G401.6 (cell line): ENCODE measurements around the gene HEMGN.
"Not testable (repeated sequence)": the region's sequence is repeated elsewhere in the genome, so short reads cannot be mapped to it uniquely, and the experiment has no call there.

Source experiments
- FAIRE-seq: peaks from 2 replicates; lab custom pipeline; 2012; peaks lifted over from hg19 to GRCh38; lab: Jason Lieb, UNC

Gene HEMGN

DNA sequence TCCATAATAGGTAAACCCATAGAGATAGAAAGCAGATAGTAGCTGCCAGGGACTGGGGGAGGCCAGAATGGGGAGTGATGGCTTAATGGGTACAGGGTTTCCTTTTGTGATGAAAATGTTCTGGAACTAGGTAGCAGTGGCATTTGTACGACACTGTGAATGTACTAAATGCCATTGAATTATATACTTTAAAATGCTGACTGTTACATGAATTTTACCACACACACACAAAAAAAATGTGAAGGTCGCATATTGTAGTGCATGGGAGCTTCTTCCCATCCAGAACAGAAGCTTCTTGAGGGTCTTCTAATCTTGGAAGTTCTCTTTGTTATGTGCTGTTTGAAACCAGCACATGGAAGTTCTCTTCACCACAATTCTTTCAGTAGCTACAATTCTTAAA is 25.3 kb upstream of the HEMGN start:
- no peak for FAIRE-seq

DNA sequence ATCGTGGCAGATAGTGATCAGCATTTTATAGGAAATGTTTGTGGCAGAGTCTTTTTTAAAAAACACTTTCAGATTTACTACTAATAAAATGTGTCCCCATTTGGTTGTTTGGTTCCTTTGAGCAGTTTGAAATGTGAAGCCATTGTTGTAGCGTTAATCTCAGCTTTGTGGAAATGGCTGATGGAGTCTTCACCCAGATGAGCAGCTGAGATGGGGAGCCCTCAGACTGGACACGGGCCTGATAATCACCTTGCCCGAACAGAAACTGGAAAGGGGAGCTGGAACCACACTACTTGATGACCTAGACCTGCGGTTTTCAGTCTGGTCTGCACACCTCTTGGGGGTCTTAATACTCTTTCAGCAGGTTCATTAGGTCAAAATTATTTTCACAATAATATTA is 24.6 kb upstream of the HEMGN start:
- no peak for FAIRE-seq

DNA sequence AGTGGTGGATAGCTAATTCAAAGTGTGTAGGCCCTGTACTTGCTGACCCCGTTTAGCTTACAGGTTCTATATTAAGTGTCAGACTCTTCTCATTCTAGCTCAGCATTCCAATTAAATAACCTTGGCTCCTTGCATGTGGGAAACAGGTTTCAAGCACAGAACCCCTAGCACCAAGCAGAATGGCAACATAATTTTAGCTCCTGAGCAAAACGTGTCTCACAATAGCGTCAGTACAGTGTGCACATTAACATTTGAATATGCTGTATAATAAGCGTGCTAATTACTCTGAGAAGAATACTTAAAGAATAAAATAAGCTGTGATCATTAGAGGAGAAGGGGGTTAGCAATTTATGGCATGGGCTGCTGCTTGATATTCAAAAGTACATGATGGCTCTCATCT is 24.2 kb upstream of the HEMGN start:
- no peak for FAIRE-seq

DNA sequence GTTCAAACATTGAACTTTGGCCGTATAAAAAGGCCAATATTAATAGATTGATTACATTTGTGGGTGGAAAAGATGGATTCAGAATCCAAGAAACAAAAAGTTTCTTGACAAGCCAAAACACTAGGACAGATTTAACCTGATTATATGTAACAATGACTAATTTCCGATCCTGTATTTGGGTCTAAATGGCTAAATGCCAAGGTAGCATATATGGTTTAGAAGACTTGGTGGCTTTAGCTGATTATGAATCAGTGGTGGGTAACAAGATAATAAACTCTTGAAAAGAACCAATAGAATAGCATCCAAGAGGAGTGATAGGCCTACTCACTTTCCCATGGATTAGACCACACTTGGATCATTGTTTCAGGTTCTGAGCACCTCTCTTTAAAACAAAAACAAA is 23.4 kb upstream of the HEMGN start:
- no peak for FAIRE-seq

DNA sequence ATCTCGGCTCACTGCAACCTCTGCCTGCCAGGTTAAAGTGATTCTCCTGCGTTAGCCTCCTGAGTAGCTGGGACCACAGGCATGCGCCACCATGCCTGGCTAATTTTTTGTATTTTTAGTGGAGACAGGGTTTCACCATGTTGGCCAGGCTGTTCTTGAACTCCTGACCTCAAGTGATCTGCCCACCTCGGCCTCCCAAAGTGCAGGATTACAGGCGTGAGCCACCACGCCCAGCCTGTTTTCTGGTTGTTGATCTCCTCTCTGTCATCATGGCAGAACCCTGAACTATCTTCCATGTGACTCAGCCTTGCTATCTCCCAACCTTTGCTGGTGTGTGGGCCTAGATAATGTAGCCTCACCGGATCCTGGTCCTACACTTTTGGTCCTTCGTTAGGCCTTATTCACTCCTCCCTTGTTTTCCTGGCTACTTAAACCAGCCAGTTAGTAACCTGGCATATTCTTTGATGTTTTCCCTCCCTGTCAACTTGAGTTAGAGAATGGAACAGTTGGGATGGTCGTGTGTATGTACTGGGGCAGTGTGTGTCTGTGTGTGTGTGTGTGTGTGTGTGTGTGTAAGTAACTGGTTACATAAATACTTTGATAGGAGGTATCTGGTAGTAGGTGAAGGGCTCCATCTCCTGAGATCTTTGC is 22.8 kb upstream of the HEMGN start:
- not testable (repeated sequence) for FAIRE-seq

DNA sequence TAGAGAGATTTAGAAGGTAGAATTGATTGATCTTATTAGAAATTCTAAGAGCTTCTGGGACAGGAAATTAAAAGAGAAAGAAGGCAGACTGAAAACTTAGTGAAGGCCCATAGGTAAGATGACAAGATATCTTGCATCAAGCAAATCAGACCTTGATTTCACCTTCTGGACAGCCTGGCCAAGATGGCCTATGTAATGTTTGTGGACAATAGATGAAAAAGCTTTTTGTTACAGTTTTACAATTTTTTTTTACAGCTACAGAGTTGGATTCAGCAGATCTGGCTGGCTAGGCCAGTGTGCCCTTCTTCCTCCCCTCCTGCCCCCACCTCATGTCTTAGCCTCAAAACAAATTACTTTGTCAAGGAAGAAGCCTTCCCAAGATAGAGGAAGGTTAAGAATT is 21.6 kb upstream of the HEMGN start:
- no peak for FAIRE-seq

DNA sequence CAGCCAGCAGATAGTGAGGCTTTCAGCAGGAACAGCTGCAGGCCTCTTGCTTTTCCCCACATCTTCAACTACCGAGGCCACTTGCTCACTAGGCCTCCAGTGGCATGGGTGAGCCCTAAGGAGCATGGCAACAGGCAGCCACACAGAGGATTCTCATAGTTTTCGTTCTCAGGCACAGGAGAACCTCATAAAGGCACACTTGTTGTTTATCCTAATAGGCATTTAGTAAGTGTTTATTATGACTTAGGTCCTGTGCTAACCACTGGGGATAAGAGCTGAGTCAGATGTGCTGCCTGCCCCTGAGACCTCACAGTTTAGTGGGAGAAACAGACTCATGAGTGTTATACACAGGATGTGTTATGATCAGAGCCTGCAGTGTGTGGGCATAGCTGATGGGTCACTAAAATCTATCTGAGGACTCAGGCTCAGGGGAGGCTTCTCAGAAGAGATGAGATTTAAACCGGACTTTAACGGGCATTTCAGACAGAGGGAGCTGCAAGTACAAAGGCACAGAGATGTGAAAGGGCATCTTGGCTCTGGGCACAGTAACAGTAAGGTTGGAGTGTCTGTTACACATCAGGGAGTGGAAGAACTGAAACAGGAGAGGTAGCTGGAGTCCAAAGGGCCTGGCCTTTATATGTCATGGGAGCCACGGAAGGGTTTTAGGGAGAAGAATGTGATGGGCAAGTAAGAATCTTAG is 21.0 kb upstream of the HEMGN start:
- no peak for FAIRE-seq

DNA sequence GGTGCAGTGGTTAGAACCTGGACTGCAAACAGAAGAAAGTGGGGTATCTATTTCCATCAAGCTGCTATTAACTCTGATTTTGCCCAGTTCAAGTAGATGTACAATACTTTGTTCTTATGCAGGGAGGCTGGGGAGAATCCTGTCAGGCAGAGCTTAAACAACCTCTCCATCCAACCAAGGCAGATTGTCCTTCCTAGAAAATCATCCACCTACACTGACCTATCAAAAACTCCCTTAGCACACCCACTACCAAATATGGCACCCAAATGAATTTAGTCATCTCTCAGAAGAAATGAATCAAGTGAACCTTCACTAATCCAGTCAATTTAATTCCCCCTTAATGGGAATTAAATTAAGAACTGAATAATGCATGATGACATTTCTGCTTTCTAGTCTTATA is 18.4 kb upstream of the HEMGN start:
- no peak for FAIRE-seq

DNA sequence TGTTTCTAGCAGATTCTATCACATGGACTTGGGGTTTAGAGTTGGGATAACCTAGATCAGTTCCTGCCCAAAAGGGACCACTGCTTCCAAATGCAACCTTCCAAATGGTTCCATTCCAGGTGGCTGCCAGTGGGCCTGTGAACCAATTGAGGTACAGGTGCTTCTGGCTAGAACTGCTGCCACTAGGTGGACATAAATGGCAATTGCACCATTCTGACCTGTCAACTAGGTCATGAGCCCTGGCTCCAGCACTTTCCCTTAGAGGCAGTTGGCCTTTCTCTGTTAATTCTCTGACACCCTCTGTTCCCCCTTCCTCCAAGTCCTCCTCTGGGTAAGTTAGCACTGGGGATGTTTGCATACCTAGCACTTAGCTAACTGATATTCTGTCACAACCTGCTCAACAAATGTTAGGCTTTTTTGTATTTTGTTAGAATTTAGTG is 16.6 kb upstream of the HEMGN start:
- peak; percentile 39 for FAIRE-seq

DNA sequence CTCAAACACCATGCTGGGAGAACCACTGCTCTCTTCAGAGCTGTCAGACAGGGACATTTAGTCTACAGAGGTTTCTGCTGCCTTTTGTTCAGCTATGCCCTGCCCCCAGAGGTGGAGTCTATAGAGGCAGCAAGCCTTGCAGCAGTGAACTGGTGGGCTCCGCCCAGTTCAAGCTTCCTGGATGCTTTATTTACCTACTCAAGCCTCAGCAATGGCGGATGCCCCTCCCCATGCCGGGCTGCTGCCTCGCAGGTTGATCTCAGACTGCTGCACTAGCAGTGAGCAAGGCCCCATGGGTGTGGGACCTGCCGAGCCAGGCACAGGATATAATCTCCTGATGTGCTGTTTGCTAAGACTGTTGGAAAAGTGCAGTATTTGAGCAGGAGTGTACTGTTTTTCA is 12.9 kb upstream of the HEMGN start:
- FAIRE-seq = not testable (repeated sequence)

DNA sequence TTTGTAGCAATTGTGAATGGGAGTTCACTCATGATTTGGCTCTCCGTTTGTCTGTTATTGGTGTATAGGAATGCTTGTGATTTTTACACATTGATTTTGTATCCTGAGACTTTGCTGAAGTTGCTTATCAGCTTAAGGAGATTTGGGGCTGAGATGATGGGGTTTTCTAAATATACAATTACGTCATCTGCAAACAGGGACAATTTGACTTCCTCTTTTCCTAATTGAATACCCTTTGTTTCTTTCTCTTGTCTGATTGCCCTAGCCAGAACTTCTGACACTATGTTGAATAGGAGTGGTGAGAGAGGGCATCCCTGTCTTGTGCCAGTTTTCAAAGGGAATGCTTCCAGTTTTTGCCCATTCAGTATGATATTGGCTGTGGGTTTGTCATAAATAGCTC is 9.1 kb upstream of the HEMGN start:
- FAIRE-seq = not testable (repeated sequence)

DNA sequence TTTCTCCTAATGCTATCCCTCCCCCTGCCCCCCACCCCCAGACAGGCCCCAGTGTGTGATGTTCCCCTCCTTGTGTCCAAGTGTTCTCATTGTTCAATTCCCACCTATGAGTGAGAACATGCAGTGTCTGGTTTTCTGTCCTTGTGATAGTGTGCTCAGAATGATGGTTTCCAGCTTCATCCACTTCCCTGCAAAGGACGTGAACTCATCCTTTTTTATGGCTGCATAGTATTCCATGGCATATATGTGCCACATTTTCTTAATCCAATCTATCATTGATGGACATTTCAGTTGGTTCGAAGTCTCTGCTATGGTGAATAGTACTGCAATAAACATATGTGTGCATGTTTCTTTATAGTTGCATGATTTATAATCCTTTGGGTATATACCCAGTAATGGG is 7.5 kb upstream of the HEMGN start:
- not testable (repeated sequence) for FAIRE-seq

DNA sequence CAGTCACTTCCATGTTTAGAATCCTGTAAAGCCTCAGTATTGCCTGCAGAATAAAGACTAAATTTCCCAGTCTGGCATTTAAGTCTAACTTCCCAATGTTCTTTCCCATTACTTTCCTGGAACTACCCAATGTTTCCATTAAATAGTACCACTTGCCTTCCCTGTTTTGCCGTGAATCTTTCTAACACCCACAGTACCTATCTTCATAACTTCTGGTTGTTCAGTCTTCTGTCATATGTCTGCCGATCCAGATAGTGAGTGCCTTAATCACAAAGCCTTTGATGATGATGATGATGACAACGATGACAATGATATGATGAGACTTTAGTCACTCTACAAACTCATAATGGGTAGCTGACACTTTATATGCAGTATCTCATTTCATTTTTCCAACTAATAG is 6.6 kb upstream of the HEMGN start:
- no peak for FAIRE-seq

DNA sequence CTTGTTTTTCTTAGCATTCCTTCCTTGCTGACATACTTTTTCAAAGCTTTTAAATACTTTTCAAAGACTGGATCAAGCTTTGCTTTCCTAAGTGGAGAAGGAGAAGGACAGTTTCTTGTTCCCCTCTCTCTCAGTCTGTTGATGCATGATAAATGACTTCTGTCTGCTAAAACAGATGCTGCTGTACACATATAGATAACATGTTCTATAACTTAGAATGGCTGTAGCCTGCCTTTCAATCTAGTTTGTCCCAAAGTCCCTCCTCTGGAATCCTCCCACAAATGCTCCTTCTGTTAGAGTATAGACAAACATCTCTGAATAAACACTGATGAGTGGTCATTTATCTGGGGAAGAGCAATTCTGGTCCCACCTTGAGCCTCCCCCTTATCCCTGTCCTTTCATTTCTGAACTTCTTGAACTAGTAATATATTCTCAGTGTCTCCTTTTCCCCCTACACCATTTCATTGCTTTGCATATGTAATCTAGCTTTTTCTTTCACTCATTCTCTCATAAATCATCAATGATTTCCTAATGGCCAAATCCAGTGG is 5.4 kb upstream of the HEMGN start:
- no peak for FAIRE-seq

DNA sequence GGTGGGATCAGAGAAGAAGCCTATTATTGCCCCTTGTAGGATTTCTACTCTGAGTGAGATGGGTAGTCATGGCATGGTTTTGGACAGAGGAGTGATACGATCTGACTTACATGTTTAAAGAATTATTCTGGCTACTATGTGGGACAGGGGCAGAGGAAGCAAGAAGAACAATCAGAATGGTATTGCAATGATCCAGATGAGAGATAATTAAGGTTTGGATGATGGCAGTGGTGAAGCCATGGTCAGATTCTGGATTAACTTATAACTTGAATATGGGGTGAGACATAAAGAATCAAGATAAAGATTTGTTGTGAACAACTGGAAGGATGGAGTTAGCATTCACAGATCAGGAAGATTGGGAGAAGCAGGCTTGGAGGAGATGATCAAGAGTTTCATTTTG is 3.4 kb upstream of the HEMGN start:
- FAIRE-seq = no peak

DNA sequence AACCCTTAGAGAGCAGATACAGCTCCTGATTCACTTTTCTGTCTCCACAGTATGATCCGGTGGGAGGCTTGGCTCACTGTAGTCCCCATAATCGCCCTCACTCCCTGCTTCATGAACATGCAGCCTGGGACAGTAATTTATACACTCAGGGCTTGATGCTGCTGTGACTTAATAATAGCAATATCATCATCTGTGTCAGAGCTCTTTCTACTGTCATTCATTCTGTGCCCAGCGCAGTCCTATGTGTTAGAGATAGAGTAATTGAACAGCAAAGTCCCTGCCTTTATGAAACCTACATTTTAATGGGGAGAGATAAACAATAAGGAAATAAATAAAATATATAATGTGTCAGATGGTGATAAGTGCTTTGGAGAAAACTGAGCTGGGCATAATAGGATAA is 2.8 kb upstream of the HEMGN start:
- no peak for FAIRE-seq

DNA sequence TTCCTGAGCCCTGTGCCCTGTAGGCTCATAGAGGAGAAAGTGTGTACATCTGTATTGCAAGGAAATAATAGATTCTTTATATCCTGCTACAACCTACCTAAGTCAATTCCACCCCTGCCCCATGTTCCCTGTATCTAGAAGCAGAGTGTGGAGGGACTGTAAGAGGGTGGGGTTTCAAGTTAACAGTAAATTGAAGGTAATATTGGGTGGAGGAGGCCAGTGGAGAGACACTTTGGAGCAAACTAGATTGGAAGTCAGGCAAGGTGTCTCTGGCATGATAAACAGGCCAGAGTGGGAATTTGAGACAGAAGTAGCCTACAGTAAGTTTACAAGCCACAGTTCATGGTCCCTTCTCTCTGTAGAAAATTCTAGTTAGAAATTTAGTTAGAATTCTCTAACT is 2.3 kb upstream of the HEMGN start:
- FAIRE-seq = no peak

DNA sequence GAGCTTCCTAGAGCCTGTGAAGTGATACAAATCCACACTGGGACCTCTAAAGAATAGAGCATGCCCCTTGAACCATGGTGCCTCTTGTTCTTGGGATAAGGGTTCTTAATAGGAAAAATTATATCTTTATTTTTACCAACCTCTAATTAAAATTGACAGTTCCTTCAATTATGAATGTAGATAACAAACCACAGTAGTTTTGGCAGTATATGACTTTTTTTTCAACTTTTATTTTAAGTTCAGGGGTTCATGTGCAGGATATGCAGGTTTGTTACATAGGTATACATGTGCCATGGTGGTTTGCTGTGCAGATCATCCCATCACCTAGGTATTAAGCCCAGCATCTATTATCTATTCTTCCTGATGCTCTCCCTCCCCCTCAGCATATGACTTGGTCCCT is 974 bp downstream of the HEMGN start:
- FAIRE-seq = no peak

DNA sequence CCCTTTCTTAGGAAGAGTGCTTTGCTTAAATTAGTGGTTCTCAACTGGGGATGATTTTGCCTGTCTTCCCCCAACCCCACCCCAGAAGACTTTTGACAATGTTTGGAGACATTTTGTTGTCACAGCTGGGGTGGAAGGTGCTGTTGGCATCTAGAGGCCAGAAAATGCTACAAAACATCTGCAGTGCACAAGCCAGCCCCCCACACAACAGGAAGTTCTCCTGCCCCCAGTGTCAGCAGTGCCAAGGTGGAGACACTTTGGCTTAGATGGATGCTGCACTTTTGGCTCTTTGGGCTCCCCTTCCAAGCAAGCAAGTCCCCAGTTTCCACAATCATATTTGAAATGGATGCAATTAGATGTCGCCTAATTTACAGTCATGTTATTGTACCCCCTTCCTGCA is 2.7 kb downstream of the HEMGN start:
- no peak for FAIRE-seq

DNA sequence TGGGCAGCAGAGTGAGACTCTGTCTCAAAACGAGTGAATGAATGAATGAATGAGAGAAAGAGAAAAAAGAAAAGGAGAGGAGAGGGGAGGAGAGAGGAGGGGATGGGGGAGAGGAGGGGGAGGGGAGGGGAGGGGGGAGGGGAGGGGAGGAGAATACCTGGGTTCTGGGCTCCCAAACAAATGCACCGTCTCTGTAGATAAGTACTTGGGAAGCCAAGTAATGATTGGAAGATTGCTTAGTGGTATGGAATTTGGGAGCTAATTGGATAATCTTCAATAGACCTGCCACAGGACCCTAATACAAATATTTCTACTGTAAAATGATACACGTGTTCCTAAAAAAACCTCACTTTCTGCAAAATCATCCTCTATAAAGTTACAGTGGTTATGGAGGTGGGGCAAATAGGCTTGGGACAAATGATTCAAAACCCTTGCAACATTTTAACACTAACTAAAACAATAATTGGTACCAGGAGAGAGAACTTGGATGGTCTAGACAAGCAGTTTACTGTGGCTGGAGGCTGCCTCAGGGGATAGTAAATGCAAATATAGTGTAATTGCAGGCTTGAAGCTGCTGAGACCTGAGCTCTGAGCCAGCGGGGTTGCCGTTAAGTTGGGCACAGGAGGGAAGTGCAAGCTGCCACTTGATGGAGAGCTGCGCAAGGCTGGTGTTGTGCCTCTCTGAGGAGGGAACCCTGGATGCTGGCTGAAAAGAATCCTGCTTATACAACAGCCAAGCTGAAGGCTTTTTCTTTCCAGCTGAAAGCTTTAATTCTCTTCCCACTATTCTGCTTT is 3.5 kb downstream of the HEMGN start:
- FAIRE-seq = no peak

DNA sequence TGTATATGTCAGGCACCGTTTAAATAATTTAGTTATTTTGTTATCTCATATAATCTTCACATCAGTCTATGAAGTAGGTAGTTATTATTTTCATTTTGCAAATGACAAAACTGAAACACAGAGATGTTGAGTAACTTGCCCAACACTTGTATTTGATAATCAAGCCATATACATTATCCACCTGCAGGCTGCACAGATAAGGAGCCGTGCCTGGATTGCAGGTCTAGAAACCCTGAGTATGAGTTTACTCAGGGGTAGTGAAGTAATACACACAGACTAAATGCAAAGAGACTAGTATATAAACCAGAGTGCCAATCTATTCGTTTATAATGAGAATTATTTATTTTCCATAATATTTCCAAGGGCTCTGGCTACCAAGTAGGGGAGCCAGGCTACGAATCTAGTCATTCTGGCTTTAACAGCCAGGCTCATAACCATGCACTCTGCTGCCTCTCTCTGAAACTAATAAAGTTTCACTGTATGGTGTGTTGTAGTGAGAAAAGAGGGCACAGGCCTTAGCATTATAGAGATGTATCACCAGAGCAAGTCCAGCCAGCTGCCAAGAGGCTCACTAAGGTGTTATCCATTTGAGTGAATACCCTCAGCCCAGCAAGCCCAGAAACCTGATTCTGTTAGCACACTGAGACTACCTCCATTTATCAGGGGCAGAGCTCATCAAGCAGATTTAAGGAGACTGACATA is 4.5 kb downstream of the HEMGN start:
- FAIRE-seq = no peak

DNA sequence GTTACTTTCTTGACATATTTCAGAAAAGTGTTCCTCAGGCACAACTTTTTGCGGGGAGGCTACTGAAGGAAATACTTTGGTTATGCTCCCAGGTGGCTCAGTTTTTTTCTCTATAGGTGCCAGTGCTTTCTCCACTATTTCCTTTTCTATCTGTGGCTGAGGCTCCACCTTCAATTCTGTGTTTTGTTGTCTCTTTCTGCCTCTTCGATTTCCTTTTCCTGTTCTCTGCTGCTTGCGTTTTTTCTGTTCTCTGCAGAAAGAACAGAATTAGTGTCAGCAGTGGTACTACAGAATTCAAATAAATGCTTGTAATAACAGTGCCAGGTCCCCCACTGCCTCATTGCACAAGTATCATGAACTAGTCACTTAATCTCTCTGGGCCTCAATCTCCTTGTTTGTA is 7.0 kb downstream of the HEMGN start:
- FAIRE-seq = no peak
